ENCODE data around the gene RPS27. TPM values are rescaled to one million over a fixed set of nuclear protein-coding genes. Genes with fewer than 3 reads are reported as not detected.
"Not testable (repeated sequence)": the region's sequence is repeated elsewhere in the genome, so short reads cannot be mapped to it uniquely, and the experiment has no call there.

Gene RPS27
- polyA plus RNA-seq, 1 donor from 2014 or later, result 22,392 TPM

DNA sequence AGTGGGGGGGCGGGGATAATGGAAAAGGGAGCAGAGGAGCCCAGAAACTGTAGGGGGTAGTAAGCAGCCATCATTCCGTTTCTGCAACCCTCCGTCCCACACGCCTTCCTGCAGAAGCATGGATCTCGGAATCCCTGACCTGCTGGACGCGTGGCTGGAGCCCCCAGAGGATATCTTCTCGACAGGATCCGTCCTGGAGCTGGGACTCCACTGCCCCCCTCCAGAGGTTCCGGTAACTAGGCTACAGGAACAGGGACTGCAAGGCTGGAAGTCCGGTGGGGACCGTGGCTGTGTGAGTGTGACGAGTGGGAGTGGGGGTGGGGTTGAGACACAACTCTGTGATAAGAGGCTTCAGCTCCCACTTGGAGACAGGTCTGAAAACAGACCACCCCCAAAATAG lies 22.2 kb upstream of the RPS27 start:
- no peaks in the 10 kb centered on the region for H3K27me3 Mint-ChIP-seq
- peaks cover 33 to 39% (median 34%) of the 10 kb centered on the region in 3 donors for H3K4me1 Mint-ChIP-seq
- H3K9me3 Mint-ChIP-seq, result no peaks in the 10 kb centered on the region
- peaks cover 7% of the 10 kb centered on the region for H3K36me3 Mint-ChIP-seq
- H3K4me3 Mint-ChIP-seq, result peak overlapping the region in 3 of 4 donors; percentile 79 to 100 (median 97)
- H3K27ac Mint-ChIP-seq, result peak overlapping the region in 2 of 3 donors; percentile 13 to 98

DNA sequence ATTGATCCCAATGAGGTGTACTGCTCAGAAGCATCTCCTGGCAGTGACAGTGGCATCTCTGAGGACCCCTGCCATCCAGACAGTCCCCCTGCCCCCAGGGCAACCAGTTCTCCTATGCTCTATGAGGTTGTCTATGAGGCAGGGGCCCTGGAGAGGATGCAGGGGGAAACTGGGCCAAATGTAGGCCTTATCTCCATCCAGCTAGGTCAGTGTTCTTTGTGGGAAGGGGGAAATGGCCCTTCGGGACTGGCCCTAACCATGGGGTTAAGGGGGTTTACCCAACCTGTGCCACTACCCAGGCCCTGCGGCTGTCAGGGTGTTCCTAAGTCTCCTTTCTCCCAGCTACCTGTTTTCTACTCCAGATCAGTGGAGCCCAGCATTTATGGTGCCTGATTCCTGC lies 21.6 kb upstream of the RPS27 start:
- H3K27ac Mint-ChIP-seq, result peak overlapping the region in 1 of 3 donors; percentile 13
- peak overlapping the region in 2 of 4 donors; percentile 79 to 87 for H3K4me3 Mint-ChIP-seq
- no peaks in the 10 kb centered on the region for H3K9me3 Mint-ChIP-seq
- H3K36me3 Mint-ChIP-seq, result peaks cover 8% of the 10 kb centered on the region
- H3K27me3 Mint-ChIP-seq, result no peaks in the 10 kb centered on the region
- peaks cover 30 to 33% (median 30%) of the 10 kb centered on the region in 3 donors for H3K4me1 Mint-ChIP-seq

DNA sequence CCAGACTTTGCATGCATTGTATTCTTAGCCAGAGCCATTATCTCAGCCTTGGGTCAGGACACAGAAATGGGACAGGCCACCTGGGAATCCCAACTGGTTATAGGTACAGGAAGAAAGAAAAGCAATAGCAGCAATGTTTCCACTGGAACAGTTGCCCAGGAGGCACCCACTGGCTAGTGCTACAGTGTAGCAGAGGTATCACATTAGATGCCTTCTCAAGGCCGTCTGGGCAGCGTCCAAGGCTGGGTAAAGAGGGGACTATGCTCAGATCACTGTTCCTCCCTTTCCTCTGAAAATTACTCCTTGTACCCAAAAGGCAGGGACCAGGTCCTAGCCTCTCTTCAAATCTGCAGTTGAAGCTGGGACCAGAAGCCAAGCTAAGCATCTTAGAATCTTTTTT lies 20.2 kb upstream of the RPS27 start:
- Mint-ChIP-seq H3K27ac (peak overlapping the region in 1 of 3 donors; percentile 39), H3K27me3 (no peaks in the 10 kb centered on the region), H3K4me3 (peak overlapping the region in 1 of 4 donors; percentile 16), H3K9me3 (no peaks in the 10 kb centered on the region), H3K4me1 (peaks cover 29 to 38% (median 30%) of the 10 kb centered on the region in 3 donors), H3K36me3 (peaks cover 8% of the 10 kb centered on the region)

DNA sequence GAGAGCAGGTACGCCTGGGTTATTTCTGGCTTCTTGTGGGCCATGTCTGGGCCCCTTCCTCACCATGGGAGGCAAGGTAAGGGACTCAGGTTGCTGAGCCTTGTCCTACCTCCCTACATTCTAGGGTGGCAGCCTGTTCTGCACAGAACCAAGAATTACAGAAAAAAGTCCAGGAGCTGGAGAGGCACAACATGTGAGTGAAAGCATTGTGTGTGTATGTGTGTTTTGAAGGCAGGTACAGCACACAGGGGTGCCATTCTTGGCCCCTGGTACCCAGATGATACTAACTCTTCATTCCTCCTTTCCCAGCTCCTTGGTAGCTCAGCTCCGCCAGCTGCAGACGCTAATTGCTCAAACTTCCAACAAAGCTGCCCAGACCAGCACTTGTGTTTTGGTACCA lies 17.5 kb upstream of the RPS27 start:
- Mint-ChIP-seq H3K9me3 (no peaks in the 10 kb centered on the region), H3K36me3 (peaks cover 7% of the 10 kb centered on the region), H3K4me3 (peak overlapping the region in 1 of 4 donors; percentile 86), H3K27ac (peak overlapping the region in 1 of 3 donors; percentile 50), H3K4me1 (peaks cover 25 to 42% (median 28%) of the 10 kb centered on the region in 3 donors), H3K27me3 (no peaks in the 10 kb centered on the region)

DNA sequence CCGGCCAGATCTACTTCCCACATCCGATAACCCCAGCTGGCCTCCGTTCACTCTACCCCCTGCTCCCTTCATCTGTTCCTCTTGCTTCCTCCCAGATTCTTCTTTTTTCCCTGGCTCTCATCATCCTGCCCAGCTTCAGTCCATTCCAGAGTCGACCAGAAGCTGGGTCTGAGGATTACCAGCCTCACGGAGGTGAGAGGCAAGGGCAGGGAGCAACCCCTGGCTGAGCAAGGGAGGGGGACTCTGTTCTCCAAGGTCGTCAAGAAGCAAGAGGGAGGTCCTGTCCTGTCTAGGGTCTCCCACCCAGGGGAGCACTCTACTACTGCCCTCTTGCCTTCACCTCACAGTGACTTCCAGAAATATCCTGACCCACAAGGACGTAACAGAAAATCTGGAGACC lies 17.0 kb upstream of the RPS27 start:
- Mint-ChIP-seq H3K4me3 (peak overlapping the region in 1 of 4 donors; percentile 86), H3K27me3 (no peaks in the 10 kb centered on the region), H3K36me3 (peaks cover 7% of the 10 kb centered on the region), H3K4me1 (peaks cover 25 to 45% (median 30%) of the 10 kb centered on the region in 3 donors), H3K27ac (peak overlapping the region in 1 of 3 donors; percentile 50), H3K9me3 (no peaks in the 10 kb centered on the region)

DNA sequence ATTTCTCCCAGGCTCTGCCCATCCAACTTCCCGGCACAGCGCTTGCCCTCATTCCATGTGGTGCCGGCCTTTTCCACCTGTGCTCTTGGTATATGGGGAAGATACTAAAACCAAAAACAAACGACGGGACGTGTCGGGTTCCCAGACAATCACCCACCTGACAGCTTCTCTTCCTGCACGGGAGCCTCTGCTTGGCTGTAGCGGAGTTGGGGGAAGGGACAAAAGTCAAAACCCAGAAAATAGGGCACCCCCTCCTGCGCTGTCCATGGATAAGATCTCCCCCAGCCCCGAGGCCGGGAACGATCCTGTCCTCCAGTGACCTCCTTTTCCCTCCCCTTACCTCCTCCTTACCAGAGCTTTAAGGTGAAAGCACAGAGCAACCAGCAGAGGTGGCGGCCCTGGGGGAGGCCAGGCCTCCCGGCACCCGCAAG lies 13.7 kb upstream of the RPS27 start:
- H3K27me3 Mint-ChIP-seq, result no peaks in the 10 kb centered on the region
- peaks cover 19 to 40% (median 28%) of the 10 kb centered on the region in 3 donors for H3K4me1 Mint-ChIP-seq
- H3K36me3 Mint-ChIP-seq, result peaks cover 7% of the 10 kb centered on the region
- peak overlapping the region; percentile 95 to 99 (median 99) for H3K4me3 Mint-ChIP-seq
- peak overlapping the region; percentile 83 to 95 (median 94) for H3K27ac Mint-ChIP-seq
- H3K9me3 Mint-ChIP-seq, result no peaks in the 10 kb centered on the region

DNA sequence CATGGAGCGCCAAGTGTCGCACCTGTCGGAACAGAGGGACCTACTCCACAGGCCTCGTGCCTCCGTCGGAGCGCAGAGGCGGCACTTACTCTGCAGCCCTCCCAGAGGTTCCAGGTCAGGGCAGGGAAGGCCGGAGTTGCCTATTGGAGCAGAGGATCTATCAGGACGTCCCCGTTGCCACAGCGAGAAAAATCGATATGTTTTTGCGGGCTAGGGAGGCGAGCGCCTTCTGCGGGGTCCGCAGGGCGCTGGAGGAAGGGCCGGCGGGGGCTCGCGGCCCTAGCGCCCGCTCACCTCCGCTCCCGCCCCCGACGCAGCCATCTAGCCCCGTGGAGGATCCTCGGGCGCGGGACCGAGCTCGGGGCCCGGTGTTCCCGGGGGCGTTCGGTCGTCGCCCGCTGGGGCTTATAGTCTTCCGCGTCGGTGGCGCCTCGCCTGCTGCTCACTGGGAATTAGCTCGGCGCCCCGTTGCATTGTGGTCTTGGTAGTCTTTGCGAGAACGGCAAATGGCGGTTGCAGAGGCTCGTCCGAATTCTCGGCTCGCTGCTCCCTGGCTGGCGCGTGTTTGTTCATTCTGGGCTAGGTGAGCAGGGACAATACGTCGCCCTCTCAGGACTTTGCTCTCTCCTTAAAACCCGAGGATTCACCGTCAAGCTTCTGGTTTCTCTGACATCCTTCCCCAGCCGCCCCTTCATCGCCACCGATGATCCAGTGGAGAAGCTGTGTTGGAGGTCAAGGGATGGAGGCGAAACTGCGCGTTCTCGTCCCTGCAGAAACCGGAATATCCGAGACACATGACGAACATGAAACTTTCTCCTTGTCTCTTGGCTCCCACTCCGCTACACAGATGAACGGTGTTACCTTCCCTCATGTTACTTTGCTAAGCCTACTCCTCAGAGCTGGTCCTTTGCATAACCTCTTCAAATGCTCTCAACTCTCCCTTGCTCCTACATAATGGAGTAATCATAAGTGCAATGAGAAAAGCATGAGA lies 13.0 kb upstream of the RPS27 start, which contains the start of gene JTB:
TSS of gene JTB (minus strand) at position 425 of the 991 bp plus-strand sequence. CDS start at position 3, 422 bp downstream.
- H3K4me1 Mint-ChIP-seq, result peaks cover 14 to 34% (median 27%) of the 10 kb centered on the region in 3 donors
- peaks cover 7% of the 10 kb centered on the region for H3K36me3 Mint-ChIP-seq
- no peaks in the 10 kb centered on the region for H3K9me3 Mint-ChIP-seq
- H3K27ac Mint-ChIP-seq, result peak within 1 kb of the TSS; percentile 83 to 95 (median 94)
- no peaks in the 10 kb centered on the region for H3K27me3 Mint-ChIP-seq
- H3K4me3 Mint-ChIP-seq, result peak within 1 kb of the TSS; percentile 95 to 99 (median 99)

DNA sequence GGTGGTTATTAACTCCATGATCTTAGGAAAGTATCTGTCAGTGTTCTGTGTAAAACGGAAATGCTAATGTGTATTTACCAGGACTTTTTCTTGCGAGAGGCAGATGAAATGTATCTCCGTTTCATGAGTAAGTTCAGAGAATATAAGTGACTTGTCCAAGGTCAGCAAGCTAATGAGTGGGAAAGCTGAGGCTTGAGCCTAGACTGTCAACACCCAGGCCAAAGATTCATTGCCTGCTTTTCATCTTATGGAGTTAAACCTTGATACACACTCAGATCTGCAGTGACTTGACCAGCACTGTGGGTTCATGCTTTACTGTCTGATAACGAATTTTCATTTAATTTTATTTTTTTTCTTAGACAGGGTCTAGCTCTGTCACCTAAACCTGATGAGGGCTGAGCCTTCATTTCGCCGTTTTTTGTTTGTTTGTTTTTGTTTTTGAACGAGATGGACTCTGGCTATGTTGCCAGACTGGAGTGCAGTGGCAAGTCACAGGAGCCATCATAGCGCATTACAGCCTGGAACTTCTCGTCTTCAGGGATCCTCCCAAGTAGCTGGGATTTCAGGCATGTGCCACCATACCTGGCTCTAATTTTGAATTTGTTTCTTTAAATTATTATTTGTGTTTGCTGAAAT lies 12.2 kb upstream of the RPS27 start:
- H3K9me3 Mint-ChIP-seq, result no peaks in the 10 kb centered on the region
- no peaks in the 10 kb centered on the region for H3K27me3 Mint-ChIP-seq
- H3K36me3 Mint-ChIP-seq, result peaks cover 2% of the 10 kb centered on the region
- H3K4me1 Mint-ChIP-seq, result peaks cover 14 to 34% (median 27%) of the 10 kb centered on the region in 3 donors
- peak overlapping the region; percentile 83 to 94 (median 93) for H3K27ac Mint-ChIP-seq
- peak overlapping the region; percentile 95 to 99 (median 99) for H3K4me3 Mint-ChIP-seq

DNA sequence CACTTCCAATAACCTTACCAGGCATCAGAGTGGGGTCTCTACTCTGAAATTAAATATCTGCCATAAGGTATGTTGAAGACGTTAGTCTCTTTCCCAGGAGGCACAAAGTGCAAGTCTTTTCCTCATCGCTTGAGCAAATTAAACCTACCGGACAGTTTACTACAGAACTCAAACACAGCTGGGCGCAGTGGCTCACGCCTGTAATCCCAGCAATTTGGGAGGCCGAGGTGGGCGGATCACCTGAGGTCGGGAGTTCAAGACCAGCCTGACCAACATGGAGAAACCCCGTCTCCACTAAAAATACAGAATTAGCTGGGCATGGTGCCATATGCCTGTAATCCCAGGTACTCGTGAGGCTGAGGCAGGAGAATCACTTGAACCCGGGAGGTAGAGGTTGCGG lies 11.5 kb upstream of the RPS27 start:
- H3K9me3 Mint-ChIP-seq, H3K27me3 Mint-ChIP-seq, H3K36me3 Mint-ChIP-seq: not testable (repeated sequence)
- Mint-ChIP-seq H3K27ac (peak overlapping the region in 1 of 3 donors; percentile 4), H3K4me1 (peaks cover 14 to 33% (median 26%) of the 10 kb centered on the region in 3 donors), H3K4me3 (peak overlapping the region in 2 of 4 donors; percentile 99)

DNA sequence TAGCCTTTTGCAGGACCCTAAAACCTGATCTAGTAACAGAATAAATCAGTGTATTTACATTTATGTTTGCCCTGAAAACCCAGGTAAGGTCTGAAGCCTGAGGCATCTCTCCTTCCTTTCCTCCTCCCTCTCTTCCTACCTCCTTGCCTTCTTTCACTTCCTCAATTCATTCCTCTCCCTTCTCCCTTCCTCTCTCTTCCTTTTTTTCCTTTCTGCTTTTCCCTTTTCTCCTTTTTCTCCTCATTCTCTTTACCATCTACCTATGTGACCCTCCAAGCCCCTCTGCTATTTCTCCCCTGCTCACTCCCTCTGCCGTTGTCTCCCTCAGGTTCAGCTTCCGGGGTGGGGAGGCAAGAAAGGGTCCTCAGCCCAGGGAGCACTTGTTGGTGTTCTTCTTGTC lies 8.8 kb upstream of the RPS27 start:
- H3K4me3 Mint-ChIP-seq, H3K27ac Mint-ChIP-seq, H3K36me3 Mint-ChIP-seq, H3K27me3 Mint-ChIP-seq, H3K9me3 Mint-ChIP-seq: not testable (repeated sequence)
- H3K4me1 Mint-ChIP-seq, result peaks cover 17 to 28% (median 22%) of the 10 kb centered on the region in 3 donors

DNA sequence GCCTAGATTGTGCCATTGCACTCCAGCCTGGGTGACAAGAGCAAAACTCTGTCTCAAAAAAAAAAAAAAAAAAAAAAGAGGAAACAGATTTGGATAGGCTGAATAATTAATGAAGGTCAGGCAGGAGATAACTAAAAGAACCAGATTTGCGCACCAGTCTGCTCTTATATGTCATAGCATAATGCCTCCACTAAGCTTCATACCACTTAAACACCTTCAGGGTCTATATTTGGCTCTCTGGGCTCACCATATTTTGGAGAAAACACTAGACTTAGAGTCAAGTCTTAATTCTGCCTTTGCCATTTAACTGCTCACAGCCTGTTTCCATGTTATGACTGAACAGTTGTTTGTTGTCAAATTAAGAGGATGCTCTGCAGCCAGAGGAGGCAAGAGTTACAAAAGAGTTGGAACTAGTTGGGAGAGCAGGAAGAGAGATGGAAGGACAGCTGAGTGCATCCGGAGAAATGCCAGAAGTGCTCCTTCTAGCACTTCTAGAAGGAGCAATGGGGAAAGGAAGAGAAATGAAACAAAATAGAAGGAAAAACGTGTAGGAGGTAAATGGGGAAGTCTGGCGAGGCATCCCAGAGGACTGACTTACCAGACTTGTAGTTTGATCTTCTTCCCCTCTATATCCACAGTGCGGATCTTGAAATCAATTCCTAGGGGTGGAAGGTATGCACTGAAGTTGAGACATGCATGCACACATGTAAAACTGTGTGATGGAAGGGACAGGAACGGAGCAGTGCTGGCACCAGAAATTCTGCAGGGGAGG lies 6.3 kb upstream of the RPS27 start:
- H3K27ac Mint-ChIP-seq, result peak overlapping the region in 1 of 3 donors; percentile 64
- peaks cover 17 to 18% (median 18%) of the 10 kb centered on the region in 3 donors for H3K4me1 Mint-ChIP-seq
- peak overlapping the region in 1 of 4 donors; percentile 38 for H3K4me3 Mint-ChIP-seq

DNA sequence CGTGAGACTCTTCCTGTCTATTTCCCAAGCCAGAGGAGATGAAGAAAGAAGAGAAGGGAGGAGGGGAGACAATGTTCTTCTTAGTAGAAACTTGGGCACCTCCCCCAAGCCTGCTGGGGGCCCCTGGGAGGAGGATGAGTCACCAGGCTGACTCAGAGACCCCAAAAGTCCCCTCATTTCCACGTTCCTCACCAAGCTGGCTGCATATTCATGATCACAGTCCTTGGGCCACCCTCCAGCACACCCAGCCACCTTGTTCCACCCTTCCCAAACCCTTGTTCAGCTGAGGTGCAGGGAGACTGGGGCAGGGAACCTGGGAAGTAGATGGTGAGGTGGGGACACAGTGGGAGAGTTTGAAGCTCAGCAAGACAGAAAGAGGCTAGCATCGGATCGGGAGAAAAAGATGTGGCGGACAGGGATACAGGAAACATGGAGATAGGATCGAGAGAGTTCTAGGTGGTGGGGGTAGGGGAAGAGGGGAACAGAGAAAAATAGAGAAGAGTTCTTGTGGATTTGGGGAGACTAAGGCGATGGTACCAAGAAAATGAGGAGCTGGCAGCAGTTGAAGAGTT lies 5.1 kb upstream of the RPS27 start:
- Mint-ChIP-seq H3K9me3 (peaks cover 0 to 2% (median 0%) of the 10 kb centered on the region in 3 donors), H3K4me1 (peaks cover 20 to 21% (median 21%) of the 10 kb centered on the region in 3 donors), H3K36me3 (no peaks in the 10 kb centered on the region)

More for the DNA sequence above, 6.3 kb upstream of the RPS27 start:
- H3K36me3 Mint-ChIP-seq, result no peaks in the 10 kb centered on the region
- no peaks in the 10 kb centered on the region for H3K9me3 Mint-ChIP-seq
- H3K27me3 Mint-ChIP-seq, result no peaks in the 10 kb centered on the region

DNA sequence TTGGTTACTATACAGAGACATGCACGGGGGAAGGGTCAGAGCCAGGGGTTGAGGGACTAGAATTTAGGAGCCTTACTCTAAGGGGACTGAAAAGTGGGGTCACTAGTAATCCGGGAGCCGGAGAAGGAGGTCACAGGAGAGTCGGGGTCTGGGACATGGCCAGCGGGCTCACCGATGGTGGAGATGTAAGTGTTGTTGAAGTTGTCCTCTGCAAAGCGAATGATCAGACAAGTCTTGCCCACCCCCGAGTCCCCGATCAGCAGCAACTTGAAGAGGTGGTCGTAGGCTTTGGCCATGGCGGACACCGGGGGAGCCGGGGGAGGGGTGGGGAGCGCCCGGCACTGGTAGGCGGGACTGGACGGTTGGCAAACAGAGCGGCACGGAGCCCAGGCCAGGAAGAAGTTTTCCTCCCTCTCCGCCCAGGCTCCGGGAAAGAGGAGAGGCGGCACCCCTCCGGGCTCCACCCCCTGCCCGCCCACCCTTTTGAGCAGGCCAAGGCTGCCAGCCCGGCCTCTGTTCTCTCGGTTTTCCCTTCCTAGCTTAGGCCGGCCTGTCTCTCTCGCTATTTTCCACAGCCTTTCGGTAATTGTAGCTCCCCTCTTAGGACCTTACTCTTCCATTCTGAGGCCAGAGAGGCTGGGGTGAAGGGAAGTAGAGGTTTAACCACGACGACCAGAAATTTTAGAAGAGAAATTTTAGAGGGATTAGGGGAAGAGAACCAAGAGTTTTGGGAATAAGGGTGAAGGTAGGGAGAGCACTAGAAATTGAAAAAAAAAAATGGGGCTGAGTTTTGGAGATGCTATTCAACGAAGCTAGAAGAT lies 4.4 kb upstream of the RPS27 start, which contains the start of gene RAB13:
TSS of gene RAB13 (minus strand) at position 399 of the 821 bp plus-strand sequence. CDS start at position 296, 103 bp downstream.
- Mint-ChIP-seq H3K36me3 (no peaks in the 10 kb centered on the region), H3K9me3 (peaks cover 0 to 2% (median 0%) of the 10 kb centered on the region in 3 donors)

More for the DNA sequence above, 5.1 kb upstream of the RPS27 start:
- H3K27me3 Mint-ChIP-seq, result no peaks in the 10 kb centered on the region
- peak overlapping the region in 1 of 3 donors; percentile 64 for H3K27ac Mint-ChIP-seq
- H3K4me3 Mint-ChIP-seq, result peak overlapping the region; percentile 49 to 87 (median 62)

More for the DNA sequence above, 4.4 kb upstream of the RPS27 start, which contains the start of gene RAB13:
- peaks cover 23 to 24% (median 23%) of the 10 kb centered on the region in 3 donors for H3K4me1 Mint-ChIP-seq
- H3K27me3 Mint-ChIP-seq, result no peaks in the 10 kb centered on the region
- peak within 1 kb of the TSS; percentile 82 to 97 (median 96) for H3K27ac Mint-ChIP-seq
- peak within 1 kb of the TSS; percentile 67 to 90 (median 84) for H3K4me3 Mint-ChIP-seq

Measured in IgD-negative memory B cell (primary cell).